ENCODE results near the gene LETM1. TPM values are rescaled to one million over a fixed set of nuclear protein-coding genes. Genes with fewer than 3 reads are reported as not detected.

LETM1 gene
- total RNA-seq, 1 experiment from 2014 or later = 67.3 TPM

DNA sequence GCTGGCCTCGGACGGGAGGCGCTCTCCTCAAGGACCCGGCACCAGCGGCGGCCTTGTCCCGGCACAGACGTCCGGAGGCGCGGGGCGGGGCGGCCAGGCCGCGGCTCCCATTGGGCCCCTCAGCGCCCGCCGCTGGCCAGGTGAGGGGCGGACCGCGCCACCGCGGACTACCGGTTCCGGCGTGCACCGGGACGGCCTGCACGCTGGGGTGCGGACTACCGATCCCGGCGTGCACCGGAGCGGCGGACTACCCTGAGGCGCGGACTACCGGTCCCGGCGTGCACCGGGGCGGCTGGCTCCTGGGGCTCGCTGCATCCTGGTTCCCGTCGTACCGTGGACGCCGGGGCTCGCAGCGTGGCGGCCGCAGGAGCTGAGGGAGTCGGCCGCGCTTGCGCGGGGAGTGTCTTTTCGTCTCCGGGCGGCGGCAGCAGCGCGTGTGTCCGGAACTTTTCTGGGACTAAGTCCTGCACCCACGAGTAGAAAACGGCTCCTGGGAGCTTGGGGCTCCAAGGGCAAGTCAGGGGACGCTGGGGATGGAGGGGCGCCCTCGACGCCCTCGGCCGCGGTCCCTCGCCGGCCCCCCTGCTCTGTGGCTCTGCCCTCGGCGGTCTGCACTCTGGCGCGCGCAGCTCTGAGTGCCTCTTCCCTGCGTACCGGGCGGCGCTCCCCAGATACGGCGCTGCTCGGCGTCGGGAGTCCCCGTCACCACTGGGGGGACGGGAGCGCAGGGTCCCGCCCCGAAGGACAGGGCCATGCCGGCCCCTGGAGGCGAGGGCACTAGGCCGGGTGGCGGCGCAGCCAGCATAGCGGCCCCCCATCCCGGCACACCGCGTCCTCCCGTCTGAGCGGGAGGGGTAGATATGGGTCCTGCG, at the start of gene LETM1 (continued):
- TF ChIP-seq, protein P1, sequence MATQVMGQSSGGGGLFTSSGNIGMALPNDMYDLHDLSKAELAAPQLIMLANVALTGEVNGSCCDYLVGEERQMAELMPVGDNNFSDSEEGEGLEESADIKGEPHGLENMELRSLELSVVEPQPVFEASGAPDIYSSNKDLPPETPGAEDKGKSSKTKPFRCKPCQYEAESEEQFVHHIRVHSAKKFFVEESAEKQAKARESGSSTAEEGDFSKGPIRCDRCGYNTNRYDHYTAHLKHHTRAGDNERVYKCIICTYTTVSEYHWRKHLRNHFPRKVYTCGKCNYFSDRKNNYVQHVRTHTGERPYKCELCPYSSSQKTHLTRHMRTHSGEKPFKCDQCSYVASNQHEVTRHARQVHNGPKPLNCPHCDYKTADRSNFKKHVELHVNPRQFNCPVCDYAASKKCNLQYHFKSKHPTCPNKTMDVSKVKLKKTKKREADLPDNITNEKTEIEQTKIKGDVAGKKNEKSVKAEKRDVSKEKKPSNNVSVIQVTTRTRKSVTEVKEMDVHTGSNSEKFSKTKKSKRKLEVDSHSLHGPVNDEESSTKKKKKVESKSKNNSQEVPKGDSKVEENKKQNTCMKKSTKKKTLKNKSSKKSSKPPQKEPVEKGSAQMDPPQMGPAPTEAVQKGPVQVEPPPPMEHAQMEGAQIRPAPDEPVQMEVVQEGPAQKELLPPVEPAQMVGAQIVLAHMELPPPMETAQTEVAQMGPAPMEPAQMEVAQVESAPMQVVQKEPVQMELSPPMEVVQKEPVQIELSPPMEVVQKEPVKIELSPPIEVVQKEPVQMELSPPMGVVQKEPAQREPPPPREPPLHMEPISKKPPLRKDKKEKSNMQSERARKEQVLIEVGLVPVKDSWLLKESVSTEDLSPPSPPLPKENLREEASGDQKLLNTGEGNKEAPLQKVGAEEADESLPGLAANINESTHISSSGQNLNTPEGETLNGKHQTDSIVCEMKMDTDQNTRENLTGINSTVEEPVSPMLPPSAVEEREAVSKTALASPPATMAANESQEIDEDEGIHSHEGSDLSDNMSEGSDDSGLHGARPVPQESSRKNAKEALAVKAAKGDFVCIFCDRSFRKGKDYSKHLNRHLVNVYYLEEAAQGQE (IDR thresholded peaks at IDR 0.05; ENCODE audit: low read depth) = no peak
- no peak for TF ChIP-seq FOSL1 (IDR thresholded peaks at IDR 0.05; ENCODE audit: low read depth)

DNA sequence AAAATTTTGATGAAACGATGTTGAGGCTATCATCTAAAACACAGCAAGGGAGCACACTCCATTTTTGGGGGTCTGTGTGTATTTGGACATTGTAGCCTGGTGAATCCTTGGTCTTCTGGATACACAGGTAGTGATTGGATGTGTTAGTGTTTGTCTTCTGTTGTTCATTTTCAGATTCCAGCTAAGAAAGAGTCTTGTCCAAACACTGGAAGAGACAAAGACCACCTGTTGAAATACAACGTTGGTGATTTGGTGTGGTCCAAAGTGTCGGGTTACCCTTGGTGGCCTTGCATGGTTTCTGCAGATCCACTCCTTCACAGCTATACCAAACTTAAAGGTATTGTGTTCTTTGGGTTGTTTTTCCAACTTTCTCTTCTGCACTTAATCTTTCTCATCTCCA, 48.1 kb upstream of the LETM1 start:
- no peak overlapping the region for H3K9ac ChIP-seq (ENCODE audit: low read length)
- peaks cover 99% of the 10 kb centered on the region for H3K79me2 ChIP-seq (ENCODE audit: insufficient read depth, low read length)
- H3K4me1 ChIP-seq (ENCODE audit: control insufficient read depth in 1 of 2, insufficient read depth in 2 of 2, low read length in 2 of 2) = peaks cover 0 to 19% of the 10 kb centered on the region in 2 experiments; a peak in 2 of 4 replicates
- intact Hi-C loops (cut with micrococcal nuclease) = no loop called here
- H3K27me3 ChIP-seq (ENCODE audit: insufficient read depth, low read length) = no peaks in the 10 kb centered on the region
- H2AFZ ChIP-seq (ENCODE audit: low read depth, low read length, poor library complexity, severe bottlenecking) = no peak overlapping the region
- BruUV-seq (replicated peaks) = no TSS peak
- no peak overlapping the region for H3K4me3 ChIP-seq (replicated peaks in 1 of 2; ENCODE audit: low read depth in 1 of 2, low read length in 2 of 2)
- H3K9me3 ChIP-seq (ENCODE audit: control insufficient read depth in 1 of 2, insufficient read depth in 1 of 2, low read depth in 1 of 2, low read length in 2 of 2) = no peaks in the 10 kb centered on the region
- ChIA-PET POLR2A (no interaction called here), RAD21 (ENCODE audit: low non-redundant PET in 1 of 2, low total read pairs in 2 of 2, uncharacterized antibody in 2 of 2, unreplicated experiment in 2 of 2) (no interaction called here), CTCF (no interaction called here)
- H3K36me3 ChIP-seq (ENCODE audit: control insufficient read depth in 1 of 2, insufficient read depth in 2 of 2, low read length in 2 of 2) = peaks cover 14 to 59% of the 10 kb centered on the region in 2 experiments
- H3K9me2 ChIP-seq (ENCODE audit: insufficient read depth) = no peaks in the 10 kb centered on the region
- no peak overlapping the region for H3K27ac ChIP-seq (ENCODE audit: low read depth, low read length)
- H3K4me2 ChIP-seq (ENCODE audit: low read length) = no peak overlapping the region
- peaks cover 18% of the 10 kb centered on the region; the same call in 1 of the 2 replicates for H4K20me1 ChIP-seq (ENCODE audit: insufficient read depth)
- DNase-seq (ENCODE audit: low read depth, low spot score) = no peak
- no peak for ATAC-seq
- TF ChIP-seq EGR1 (IDR thresholded peaks at IDR 0.05; ENCODE audit: low read depth) = no peak
- no peak for TF ChIP-seq CEBPB (IDR thresholded peaks at IDR 0.05; ENCODE audit: low read depth)
- TF ChIP-seq ZNF274 (IDR thresholded peaks at IDR 0.05; ENCODE audit: low read depth, low read length) = no peak
- TF ChIP-seq, protein P1 (IDR thresholded peaks at IDR 0.05; ENCODE audit: low read depth) = no peak
- TF ChIP-seq, protein P2, sequence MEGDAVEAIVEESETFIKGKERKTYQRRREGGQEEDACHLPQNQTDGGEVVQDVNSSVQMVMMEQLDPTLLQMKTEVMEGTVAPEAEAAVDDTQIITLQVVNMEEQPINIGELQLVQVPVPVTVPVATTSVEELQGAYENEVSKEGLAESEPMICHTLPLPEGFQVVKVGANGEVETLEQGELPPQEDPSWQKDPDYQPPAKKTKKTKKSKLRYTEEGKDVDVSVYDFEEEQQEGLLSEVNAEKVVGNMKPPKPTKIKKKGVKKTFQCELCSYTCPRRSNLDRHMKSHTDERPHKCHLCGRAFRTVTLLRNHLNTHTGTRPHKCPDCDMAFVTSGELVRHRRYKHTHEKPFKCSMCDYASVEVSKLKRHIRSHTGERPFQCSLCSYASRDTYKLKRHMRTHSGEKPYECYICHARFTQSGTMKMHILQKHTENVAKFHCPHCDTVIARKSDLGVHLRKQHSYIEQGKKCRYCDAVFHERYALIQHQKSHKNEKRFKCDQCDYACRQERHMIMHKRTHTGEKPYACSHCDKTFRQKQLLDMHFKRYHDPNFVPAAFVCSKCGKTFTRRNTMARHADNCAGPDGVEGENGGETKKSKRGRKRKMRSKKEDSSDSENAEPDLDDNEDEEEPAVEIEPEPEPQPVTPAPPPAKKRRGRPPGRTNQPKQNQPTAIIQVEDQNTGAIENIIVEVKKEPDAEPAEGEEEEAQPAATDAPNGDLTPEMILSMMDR (IDR thresholded peaks at IDR 0.05 in 2 of 3, conservative IDR thresholded peaks at IDR 0.05 in 1 of 3; ENCODE audit: borderline replicate concordance in 1 of 3, insufficient read depth in 1 of 3, low read depth in 2 of 3, low read length in 2 of 3) = no peak
- no peak for TF ChIP-seq ZFX (IDR thresholded peaks at IDR 0.05)
- TF ChIP-seq TCF7L2 (IDR thresholded peaks at IDR 0.05; ENCODE audit: borderline replicate concordance, extremely low read depth, insufficient read depth, insufficient read length) = no peak
- TF ChIP-seq RAD21 (IDR thresholded peaks at IDR 0.05; ENCODE audit: low read depth) = no peak
- TF ChIP-seq SRF (IDR thresholded peaks at IDR 0.05; ENCODE audit: low read depth) = no peak
- no peak for TF ChIP-seq CBX3 (IDR thresholded peaks at IDR 0.05; ENCODE audit: low read depth)
- TF ChIP-seq SIN3A (IDR thresholded peaks at IDR 0.05; ENCODE audit: low read depth) = no peak
- no peak for TF ChIP-seq JUND (IDR thresholded peaks at IDR 0.05)
